PC-3 (cell line): ENCODE measurements around the gene LSMEM2. TPM values are rescaled to one million over a fixed set of nuclear protein-coding genes. Genes with fewer than 3 reads are reported as not detected.

Experiments used
- ATAC-seq: fragments of 200-7000 bp; cut with Tn5 transposase; 2 replicates; pipeline ENCODE4 v1.9.1; 2020; ENCODE audit warnings: mild to moderate bottlenecking, moderate library complexity
- BruUV-seq: library from RNA; stranded (reverse); fragments of 400-500 nt; replicated peaks from 2 replicates; lab custom pipeline; 2021; lab: Mats Ljungman, UMichigan
- CTCF ChIA-PET: fragments of 300-600 bp; sonication (Branson Sonifier 250); formaldehyde crosslinking; loops from one replicate; lab custom pipeline; 2022; ENCODE audit warnings: antibody characterized with exemption; lab: Charles Lee
- POLR2A ChIA-PET: fragments of 300-600 bp; sonication (Branson Sonifier 250); formaldehyde crosslinking; loops from one replicate; lab custom pipeline; 2022; ENCODE audit warnings: antibody characterized with exemption; ENCODE audit not compliant: unreplicated experiment; lab: Charles Lee
- DNase-seq: peaks from one replicate; pipeline ENCODE4 v3.0.0-alpha.2; 2015
- H2AFZ ChIP-seq: fragments of 300-600 bp; sonication (generic); 2 replicates; pipeline ENCODE4 v1.6.0; 2016; ENCODE audit warnings: antibody characterized with exemption, low read length
- H3F3A ChIP-seq: fragments of 300-600 bp; sonication (generic); one replicate; pipeline ENCODE4 v1.6.0; 2017; ENCODE audit warnings: antibody characterized with exemption, low read length, control low read depth, mild to moderate bottlenecking; ENCODE audit not compliant: unreplicated experiment
- H3K27ac ChIP-seq: fragments of 300-600 bp; sonication (generic); 2 replicates; pipeline ENCODE4 v1.5.1; 2016; ENCODE audit warnings: mild to moderate bottlenecking, low read length
- H3K27me3 ChIP-seq: fragments of 300-600 bp; sonication (generic); 2 replicates; pipeline ENCODE4 v1.6.1; 2016; ENCODE audit warnings: low read length, mixed read lengths
- H3K36me3 ChIP-seq: fragments of 300-600 bp; sonication (generic); 2 replicates; pipeline ENCODE4 v1.6.1; 2016; ENCODE audit warnings: low read depth, mixed run types, low read length, mixed read lengths
- H3K4me1 ChIP-seq: fragments of 300-600 bp; sonication (generic); 2 replicates; pipeline ENCODE4 v1.5.1; 2016; ENCODE audit warnings: low read length; ENCODE audit not compliant: insufficient read depth
- H3K4me2 ChIP-seq: fragments of 300-600 bp; sonication (generic); 2 replicates; pipeline ENCODE4 v1.6.0; 2016; ENCODE audit warnings: low read length
- H3K4me3 ChIP-seq: fragments of 300-600 bp; sonication (generic); 2 replicates; pipeline ENCODE4 v1.5.1; 2016; ENCODE audit warnings: mild to moderate bottlenecking, low read length, mixed read lengths
- H3K79me2 ChIP-seq: fragments of 300-600 bp; sonication (generic); 2 replicates; pipeline ENCODE4 v1.6.1; 2017; ENCODE audit warnings: low read length, mixed read lengths
- H3K9ac ChIP-seq: fragments of 300-600 bp; sonication (generic); 2 replicates; pipeline ENCODE4 v1.6.0; 2016; ENCODE audit warnings: mild to moderate bottlenecking, low read length
- H3K9me2 ChIP-seq: fragments of 300-600 bp; sonication (generic); replicated peaks from 2 replicates; pipeline ENCODE4 v1.6.1; 2016; ENCODE audit warnings: mixed run types, low read length, mixed read lengths
- H3K9me3 ChIP-seq: fragments of 300-600 bp; sonication (generic); 2 replicates; pipeline ENCODE4 v1.6.1; 2016; ENCODE audit warnings: low read length, mixed read lengths
- H4K20me1 ChIP-seq: fragments of 300-600 bp; sonication (generic); 2 replicates; pipeline ENCODE4 v1.6.1; 2016; ENCODE audit warnings: low read length, mixed read lengths
- CTCF ChIP-seq: fragments of 300-600 bp; sonication (generic); conservative IDR thresholded peaks from 2 replicates; pipeline ENCODE4 v1.5.1; 2017; ENCODE audit warnings: antibody characterized with exemption, low read depth, mild to moderate bottlenecking, low read length
- EZH2 ChIP-seq: fragments of 300-600 bp; sonication (generic); IDR thresholded peaks from one replicate; pipeline ENCODE4 v1.6.1; 2017; ENCODE audit warnings: antibody characterized with exemption, mild to moderate bottlenecking, low read length; ENCODE audit not compliant: unreplicated experiment
- EZH2phosphoT487 ChIP-seq: fragments of 300-600 bp; sonication (generic); IDR thresholded peaks from 2 replicates; pipeline ENCODE4 v1.6.1; 2018; ENCODE audit warnings: mild to moderate bottlenecking, antibody characterized with exemption, low read length, borderline replicate concordance
- intact Hi-C: fragments of 100-400 bp; cut with micrococcal nuclease; formaldehyde crosslinking; loops from 2 replicates; pipeline ENCODE4 v1.9.0; 2023
- total RNA-seq: library from RNA; depleted of rRNA; stranded (reverse); fragments of >200 nt; gene quantifications from 2 replicates; pipeline ENCODE4 v1.2.3, GENCODE V29; 2014

LSMEM2 gene
- total RNA-seq, 1 experiment from 2014 or later: not detected

DNA sequence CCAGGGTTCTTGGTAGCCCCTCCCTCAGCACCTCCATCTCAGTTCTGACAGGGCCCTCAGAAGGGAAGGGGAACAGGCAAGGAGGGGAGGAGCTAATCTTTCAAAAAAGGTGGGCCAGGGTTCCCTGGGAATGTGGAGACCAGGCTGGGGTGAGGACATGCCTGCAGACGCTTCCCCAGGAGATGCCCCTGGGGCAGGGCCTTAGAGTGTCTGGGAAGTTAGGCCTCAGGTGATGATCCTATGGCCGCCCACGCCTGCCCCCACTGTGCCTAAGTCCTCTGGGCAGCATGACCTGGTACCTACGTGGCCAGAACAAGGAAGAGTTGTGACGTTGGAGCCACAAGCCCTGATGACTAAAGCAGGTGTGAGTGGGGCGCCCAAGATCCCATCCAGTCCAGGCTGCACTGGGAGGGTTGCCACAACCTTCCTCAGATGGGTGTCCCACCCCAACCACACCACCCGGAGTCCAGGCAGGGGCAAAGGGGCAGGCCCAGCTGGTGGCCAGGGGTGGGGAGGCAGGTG is 13.9 kb upstream of the LSMEM2 start:
- H3K9me3 ChIP-seq: no peaks in the 10 kb centered on the region
- H3K36me3 ChIP-seq: no peaks in the 10 kb centered on the region
- intact Hi-C loops: no loop called here
- H3K9me2 ChIP-seq: no peaks in the 10 kb centered on the region
- ChIA-PET CTCF (interaction anchor here (0.6 to 1.1 kb wide), 3 partner anchors 29 to 70 kb away, joined by 3 to 8 read pairs (median 6); partner anchors contain the start of gene GNAI2), POLR2A (interaction anchor here (0.6 kb wide), 1 partner anchor 31 kb away, joined by 9 read pairs; no protein-coding TSS in a partner anchor)
- no peaks in the 10 kb centered on the region for H3K27me3 ChIP-seq
- no peaks in the 10 kb centered on the region for H4K20me1 ChIP-seq
- no TSS peak for BruUV-seq
- peak overlapping the region; percentile 52 for H3K27ac ChIP-seq
- peak overlapping the region; percentile 23; the same call in 1 of the 2 replicates for H3K9ac ChIP-seq
- TF ChIP-seq EZH2: no peak
- TF ChIP-seq CTCF: no peak
- TF ChIP-seq EZH2phosphoT487: no peak
- H3K4me3 ChIP-seq: no peak overlapping the region
- no peak overlapping the region for H2AFZ ChIP-seq
- peak; percentile 34 for DNase-seq
- H3F3A ChIP-seq: no peaks in the 10 kb centered on the region
- peaks cover 51% of the 10 kb centered on the region for H3K4me1 ChIP-seq
- H3K79me2 ChIP-seq: no peaks in the 10 kb centered on the region
- H3K4me2 ChIP-seq: 0 out of 2 replicates have a peak overlapping the region, but pooled peaks have one; percentile 15
- ATAC-seq: no peak

DNA sequence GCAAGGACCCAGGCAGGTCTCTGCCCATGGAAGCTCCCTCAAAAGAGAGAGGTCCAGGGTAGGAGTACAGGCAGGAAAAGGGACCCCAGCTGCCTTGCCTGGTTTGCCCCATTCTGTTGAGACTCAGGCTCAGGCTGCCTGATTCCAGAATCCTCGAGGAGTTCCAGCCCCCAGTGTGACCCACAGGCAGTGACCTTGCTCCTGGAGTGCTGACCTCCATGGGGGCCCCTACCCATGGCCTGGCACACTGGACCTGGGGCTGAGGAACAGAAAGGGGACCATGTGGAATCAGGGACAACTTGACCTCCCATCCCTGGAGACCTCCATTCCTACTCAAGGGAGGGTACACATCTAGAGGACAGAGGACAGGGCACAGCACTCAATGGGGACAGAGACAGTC is 13.3 kb upstream of the LSMEM2 start:
- TF ChIP-seq CTCF (no peak), EZH2phosphoT487 (no peak), EZH2 (no peak)
- H3K36me3 ChIP-seq: no peaks in the 10 kb centered on the region
- intact Hi-C loops: no loop called here
- H3K9me3 ChIP-seq: no peaks in the 10 kb centered on the region
- no peak overlapping the region for H2AFZ ChIP-seq
- no peaks in the 10 kb centered on the region for H4K20me1 ChIP-seq
- BruUV-seq: no TSS peak
- CTCF ChIA-PET: no interaction called here
- H3K4me3 ChIP-seq: no peak overlapping the region
- no peak for ATAC-seq
- 0 out of 2 replicates have a peak, but pooled peaks cover 2% of the 10 kb centered on the region for H3K79me2 ChIP-seq
- H3K27ac ChIP-seq: peak overlapping the region; percentile 52
- H3K4me1 ChIP-seq: peaks cover 54% of the 10 kb centered on the region
- no peak for DNase-seq
- POLR2A ChIA-PET: no interaction called here
- H3K9me2 ChIP-seq: no peaks in the 10 kb centered on the region
- H3K27me3 ChIP-seq: no peaks in the 10 kb centered on the region
- no peak overlapping the region for H3K4me2 ChIP-seq
- peak overlapping the region; percentile 23; the same call in 1 of the 2 replicates for H3K9ac ChIP-seq
- no peaks in the 10 kb centered on the region for H3F3A ChIP-seq

- 0 out of 2 replicates have a peak, but pooled peaks cover 3% of the 10 kb centered on the region for H3K79me2 ChIP-seq
- ATAC-seq: no peak
- no peaks in the 10 kb centered on the region for H4K20me1 ChIP-seq
- no peak overlapping the region for H3K4me3 ChIP-seq
- no peaks in the 10 kb centered on the region for H3K9me2 ChIP-seq
- H3K27me3 ChIP-seq: no peaks in the 10 kb centered on the region
- DNase-seq: no peak
- intact Hi-C loops: no loop called here
- no TSS peak for BruUV-seq
- H3K4me1 ChIP-seq: peaks cover 54% of the 10 kb centered on the region
- H3K9me3 ChIP-seq: no peaks in the 10 kb centered on the region
- peak overlapping the region; percentile 52; the same call in 1 of the 2 replicates for H3K27ac ChIP-seq
- no peaks in the 10 kb centered on the region for H3K36me3 ChIP-seq
- ChIA-PET POLR2A (no interaction called here), CTCF (no interaction called here)
- TF ChIP-seq CTCF: no peak
- TF ChIP-seq EZH2: no peak
- H3K9ac ChIP-seq: no peak overlapping the region
- H3F3A ChIP-seq: no peaks in the 10 kb centered on the region
- H3K4me2 ChIP-seq: no peak overlapping the region
- H2AFZ ChIP-seq: no peak overlapping the region
Observed at GRCh38 chr3:50266017-50266416, 12.9 kb upstream of the LSMEM2 start.
